Measurements from ENCODE around the gene ANGPT4.

ANGPT4 gene

GRCh38 chr20:822651-823573 is 93.2 kb downstream of the ANGPT4 start:
- DNase-seq, result no peak

- DNase-seq, result no peak
Measured at GRCh38 chr20:821731-822065, 94.4 kb downstream of the ANGPT4 start.

- no peak for DNase-seq
Measured at GRCh38 chr20:821046-821730, 94.9 kb downstream of the ANGPT4 start.

GRCh38 chr20:820323-820953 is 95.7 kb downstream of the ANGPT4 start:
- DNase-seq, result no peak
